WTC11 (cell line): ENCODE measurements around the gene NELFA. TPM values are rescaled to one million over a fixed set of nuclear protein-coding genes. Genes with fewer than 3 reads are reported as not detected.

Experiments used
- ATAC-seq: fragments of 200-7000 bp; cut with Tn5 transposase; 2 replicates; pipeline ENCODE4 v1.10.0; 2021; ENCODE audit warnings: mild to moderate bottlenecking, moderate library complexity
- CTCF ChIA-PET: fragments of 300-600 bp; sonication (Branson Sonifier 250); formaldehyde crosslinking; loops from one replicate; lab custom pipeline; 2021; ENCODE audit warnings: antibody characterized with exemption; lab: Charles Lee
- POLR2A ChIA-PET: fragments of 350-600 bp; sonication (Branson Sonifier 250); formaldehyde crosslinking; loops from one replicate; lab custom pipeline; 2021; ENCODE audit warnings: antibody characterized with exemption; lab: Charles Lee
- DNase-seq: peaks from one replicate; pipeline ENCODE4 v3.0.0; 2021; ENCODE audit warnings: low spot score
- H3K27ac Mint-ChIP-seq: 2 replicates; pipeline ENCODE4 v1.8.0; 2021; ENCODE audit warnings: mixed read lengths
- H3K27me3 Mint-ChIP-seq: 2 replicates; pipeline ENCODE4 v1.8.0; 2021; ENCODE audit warnings: low read depth, mild to moderate bottlenecking, moderate library complexity, mixed read lengths
- H3K36me3 Mint-ChIP-seq: 2 replicates; pipeline ENCODE4 v1.8.0; 2021; ENCODE audit warnings: mixed read lengths
- H3K4me1 Mint-ChIP-seq: 2 replicates; pipeline ENCODE4 v1.8.0; 2022; ENCODE audit warnings: mixed read lengths
- H3K4me3 Mint-ChIP-seq: 2 replicates; pipeline ENCODE4 v1.8.0; 2021; ENCODE audit warnings: mild to moderate bottlenecking, moderate library complexity, mixed read lengths
- H3K9me3 Mint-ChIP-seq: 2 replicates; pipeline ENCODE4 v1.8.0; 2021; ENCODE audit warnings: mixed read lengths
- AFF4 ChIP-seq: sonication (generic); formaldehyde crosslinking; IDR thresholded peaks from 2 replicates; pipeline ENCODE4 v1.8.1; 2023; ENCODE audit warnings: mild to moderate bottlenecking, missing genetic modification reagents, borderline replicate concordance
- ATF2 ChIP-seq: sonication (generic); formaldehyde crosslinking; IDR thresholded peaks from 2 replicates; pipeline ENCODE4 v1.8.1; 2022; ENCODE audit warnings: low read depth, missing genetic modification reagents, borderline replicate concordance
- ATF6 ChIP-seq: sonication (generic); formaldehyde crosslinking; IDR thresholded peaks from 2 replicates; pipeline ENCODE4 v1.8.1; 2023; ENCODE audit warnings: mild to moderate bottlenecking, missing genetic modification reagents
- CBFB ChIP-seq: sonication (generic); formaldehyde crosslinking; IDR thresholded peaks from 2 replicates; pipeline ENCODE4 v1.8.1; 2022; ENCODE audit warnings: mild to moderate bottlenecking, low read depth, missing genetic modification reagents
- CREM ChIP-seq: sonication (generic); formaldehyde crosslinking; IDR thresholded peaks from 2 replicates; pipeline ENCODE4 v1.8.1; 2022; ENCODE audit warnings: mild to moderate bottlenecking, missing genetic modification reagents, moderate library complexity
- E2F5 ChIP-seq: sonication (generic); formaldehyde crosslinking; IDR thresholded peaks from 2 replicates; pipeline ENCODE4 v1.8.1; 2022; ENCODE audit warnings: mild to moderate bottlenecking, moderate library complexity, missing genetic modification reagents
- FOXJ3 ChIP-seq: sonication (generic); formaldehyde crosslinking; IDR thresholded peaks from 2 replicates; pipeline ENCODE4 v1.9.0; 2021; ENCODE audit warnings: missing genetic modification reagents, mild to moderate bottlenecking, borderline replicate concordance
- FOXP1 ChIP-seq: sonication (generic); formaldehyde crosslinking; IDR thresholded peaks from 2 replicates; pipeline ENCODE4 v1.8.0; 2022; ENCODE audit warnings: missing genetic modification reagents, mild to moderate bottlenecking, moderate library complexity, borderline replicate concordance
- GRHL2 ChIP-seq: fragments of 250-450 bp; sonication (Bioruptor Pico); IDR thresholded peaks from 2 replicates; pipeline ENCODE4 v1.8.0; 2022; ENCODE audit warnings: mild to moderate bottlenecking, moderate library complexity; ENCODE audit not compliant: insufficient replicate concordance, severe bottlenecking
- MYBL2 ChIP-seq: sonication (generic); formaldehyde crosslinking; IDR thresholded peaks from 2 replicates; pipeline ENCODE4 v1.8.1; 2023; ENCODE audit warnings: mild to moderate bottlenecking, moderate library complexity, missing genetic modification reagents
- NR2C2 ChIP-seq: sonication (generic); formaldehyde crosslinking; IDR thresholded peaks from 2 replicates; pipeline ENCODE4 v1.8.0; 2022; ENCODE audit warnings: mild to moderate bottlenecking, missing genetic modification reagents
- OVOL2 ChIP-seq: fragments of 250-450 bp; sonication (Bioruptor Pico); IDR thresholded peaks from 2 replicates; pipeline ENCODE4 v1.9.0; 2021; ENCODE audit warnings: mild to moderate bottlenecking, borderline replicate concordance
- SOX15 ChIP-seq: fragments of 250-450 bp; sonication (Bioruptor Pico); IDR thresholded peaks from 2 replicates; pipeline ENCODE4 v1.9.0; 2021; ENCODE audit warnings: mild to moderate bottlenecking
- ZNF232 ChIP-seq: sonication (generic); formaldehyde crosslinking; IDR thresholded peaks from 2 replicates; pipeline ENCODE4 v1.8.0; 2022; ENCODE audit warnings: mild to moderate bottlenecking, missing genetic modification reagents
- ZNF532 ChIP-seq: fragments of 250-450 bp; sonication (Bioruptor Pico); IDR thresholded peaks from 2 replicates; pipeline ENCODE4 v1.9.0; 2021; ENCODE audit warnings: mild to moderate bottlenecking, borderline replicate concordance
- total RNA-seq: library from RNA; stranded (reverse); gene quantifications from 3 replicates; pipeline ENCODE4 v1.2.3, GENCODE V29; 2021
- TF ChIP-seq, protein P1 (sequence below): sonication (generic); formaldehyde crosslinking; IDR thresholded peaks from 2 replicates; pipeline ENCODE4 v1.8.1; 2023; ENCODE audit warnings: mild to moderate bottlenecking, missing genetic modification reagents
- TF ChIP-seq, protein P2 (sequence below): sonication (generic); formaldehyde crosslinking; IDR thresholded peaks from 2 replicates; pipeline ENCODE4 v1.8.0; 2022; ENCODE audit warnings: mild to moderate bottlenecking, missing genetic modification reagents

NELFA gene
- total RNA-seq, 1 experiment from 2014 or later = 72.6 TPM

DNA sequence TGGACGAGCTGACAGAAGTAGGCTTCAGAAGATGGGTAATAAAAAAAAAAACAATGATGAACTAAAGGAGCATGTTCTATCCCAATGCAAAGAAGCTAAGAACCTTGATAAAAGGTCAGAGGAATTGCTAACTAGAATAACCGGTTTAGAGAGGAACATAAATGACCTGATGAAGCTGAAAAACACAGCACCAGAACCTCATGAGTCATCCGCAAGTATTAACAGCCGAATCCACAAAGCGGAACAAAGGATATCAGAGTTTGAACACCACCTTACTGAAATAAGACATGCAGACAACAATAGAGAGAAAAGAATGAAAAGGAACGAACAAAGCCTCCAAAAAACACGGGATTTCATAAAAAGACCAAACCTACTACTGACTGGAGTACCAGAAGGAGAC, 10.5 kb downstream of the NELFA start (continued):
- TF ChIP-seq AFF4 (no peak), GRHL2 (CRISPR knock-in tag) (no peak), CREM (CRISPR knock-in tag) (no peak), OVOL2 (CRISPR knock-in tag) (no peak), NR2C2 (no peak), ZNF232 (CRISPR knock-in tag) (no peak)
- TF ChIP-seq, protein P1, sequence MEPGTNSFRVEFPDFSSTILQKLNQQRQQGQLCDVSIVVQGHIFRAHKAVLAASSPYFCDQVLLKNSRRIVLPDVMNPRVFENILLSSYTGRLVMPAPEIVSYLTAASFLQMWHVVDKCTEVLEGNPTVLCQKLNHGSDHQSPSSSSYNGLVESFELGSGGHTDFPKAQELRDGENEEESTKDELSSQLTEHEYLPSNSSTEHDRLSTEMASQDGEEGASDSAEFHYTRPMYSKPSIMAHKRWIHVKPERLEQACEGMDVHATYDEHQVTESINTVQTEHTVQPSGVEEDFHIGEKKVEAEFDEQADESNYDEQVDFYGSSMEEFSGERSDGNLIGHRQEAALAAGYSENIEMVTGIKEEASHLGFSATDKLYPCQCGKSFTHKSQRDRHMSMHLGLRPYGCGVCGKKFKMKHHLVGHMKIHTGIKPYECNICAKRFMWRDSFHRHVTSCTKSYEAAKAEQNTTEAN = no peak
- TF ChIP-seq, protein P2, sequence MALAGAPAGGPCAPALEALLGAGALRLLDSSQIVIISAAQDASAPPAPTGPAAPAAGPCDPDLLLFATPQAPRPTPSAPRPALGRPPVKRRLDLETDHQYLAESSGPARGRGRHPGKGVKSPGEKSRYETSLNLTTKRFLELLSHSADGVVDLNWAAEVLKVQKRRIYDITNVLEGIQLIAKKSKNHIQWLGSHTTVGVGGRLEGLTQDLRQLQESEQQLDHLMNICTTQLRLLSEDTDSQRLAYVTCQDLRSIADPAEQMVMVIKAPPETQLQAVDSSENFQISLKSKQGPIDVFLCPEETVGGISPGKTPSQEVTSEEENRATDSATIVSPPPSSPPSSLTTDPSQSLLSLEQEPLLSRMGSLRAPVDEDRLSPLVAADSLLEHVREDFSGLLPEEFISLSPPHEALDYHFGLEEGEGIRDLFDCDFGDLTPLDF (CRISPR knock-in tag) = no peak

DNA sequence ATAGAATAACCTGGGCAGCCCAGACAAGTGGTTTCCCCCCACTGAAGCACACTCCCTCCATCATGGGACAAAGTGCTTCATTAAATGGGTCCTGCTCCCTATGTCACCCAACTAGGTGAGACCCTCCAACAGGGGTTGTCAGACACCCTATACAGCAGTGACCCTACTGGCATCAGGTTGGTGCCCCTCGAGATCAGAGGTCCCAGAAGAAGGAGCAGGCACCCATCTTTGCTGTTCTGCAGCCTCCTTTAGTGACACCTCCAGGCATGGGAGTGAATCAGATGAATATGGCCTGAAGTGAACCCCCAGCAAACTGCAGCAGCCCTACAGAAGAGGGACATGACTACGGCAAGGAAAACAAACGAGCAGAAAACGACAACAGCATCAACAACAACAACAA, 11.1 kb downstream of the NELFA start:
- CTCF ChIA-PET = no interaction called here
- POLR2A ChIA-PET = no interaction called here
- no peaks in the 10 kb centered on the region for H3K27me3 Mint-ChIP-seq
- peaks cover 14% of the 10 kb centered on the region for H3K9me3 Mint-ChIP-seq
- no peak overlapping the region for H3K4me3 Mint-ChIP-seq
- H3K36me3 Mint-ChIP-seq = peaks cover 33% of the 10 kb centered on the region
- H3K4me1 Mint-ChIP-seq = peaks cover 41% of the 10 kb centered on the region
- peak overlapping the region; percentile 84; the same call in 1 of the 2 replicates for H3K27ac Mint-ChIP-seq
- no peak for DNase-seq
- no peak for TF ChIP-seq ATF2
- TF ChIP-seq, protein P1 = no peak
- no peak for TF ChIP-seq ZNF532 (CRISPR knock-in tag)
- TF ChIP-seq CREM (CRISPR knock-in tag) = no peak
- no peak for TF ChIP-seq ATF6 (CRISPR knock-in tag)
- no peak for TF ChIP-seq E2F5 (CRISPR knock-in tag)
- no peak for TF ChIP-seq SOX15 (CRISPR knock-in tag)
- no peak for TF ChIP-seq CBFB (CRISPR knock-in tag)
- TF ChIP-seq MYBL2 (CRISPR knock-in tag) = no peak
- no peak for TF ChIP-seq FOXP1
- no peak for TF ChIP-seq FOXJ3 (CRISPR knock-in tag)
- TF ChIP-seq, all 79 proteins: peak for 0
- ATAC-seq = no peak
